GM12892 (cell line): Measurements from ENCODE around the gene VEPH1.

Experiments used
- DNase-seq: peaks from one replicate; pipeline ENCODE4 v3.0.0; 2011; ENCODE audit not compliant: insufficient read length
- FAIRE-seq: peaks from 2 replicates; lab custom pipeline; 2011; peaks lifted over from hg19 to GRCh38; lab: Jason Lieb, UNC
- POLR2A ChIP-seq: IDR thresholded peaks from 2 replicates; pipeline ENCODE4 v1.6.1; 2011; ENCODE audit warnings: low read depth, low read length, control low read depth
- POLR2AphosphoS5 ChIP-seq: IDR thresholded peaks from 2 replicates; pipeline ENCODE4 v1.6.1; 2011; ENCODE audit warnings: low read depth, low read length, control low read depth
- TAF1 ChIP-seq: IDR thresholded peaks from 2 replicates; pipeline ENCODE4 v1.6.1; 2011; ENCODE audit warnings: low read depth, mild to moderate bottlenecking, control low read depth, low read length, borderline replicate concordance

VEPH1 gene

GRCh38 chr3:157300981-157301663 is 202.1 kb downstream of the VEPH1 start:
- DNase-seq (no peak), FAIRE-seq (no peak)
- TF ChIP-seq POLR2A, result no peak
- no peak for TF ChIP-seq POLR2AphosphoS5
- no peak for TF ChIP-seq TAF1

GRCh38 chr3:157300094-157300493 is 203.1 kb downstream of the VEPH1 start:
- no peak for DNase-seq
- no peak for FAIRE-seq
- no peak for TF ChIP-seq TAF1
- no peak for TF ChIP-seq POLR2AphosphoS5
- TF ChIP-seq POLR2A, result no peak

- FAIRE-seq (no peak), DNase-seq (no peak)
- TF ChIP-seq POLR2A, result no peak
- no peak for TF ChIP-seq TAF1
- TF ChIP-seq POLR2AphosphoS5, result no peak
Observed at GRCh38 chr3:157297328-157297915, 205.8 kb downstream of the VEPH1 start.

- no peak for FAIRE-seq
- TF ChIP-seq POLR2A (no peak), TAF1 (no peak)
- DNase-seq, result no peak
Observed at GRCh38 chr3:157294953-157295352, 208.3 kb downstream of the VEPH1 start.

GRCh38 chr3:157294491-157294890 is 208.7 kb downstream of the VEPH1 start:
- FAIRE-seq (no peak), DNase-seq (no peak)

GRCh38 chr3:157290766-157291165 is 212.4 kb downstream of the VEPH1 start:
- no peak for TF ChIP-seq POLR2AphosphoS5
- FAIRE-seq (no peak), DNase-seq (no peak)

More at GRCh38 chr3:157294491-157294890, 208.7 kb downstream of the VEPH1 start:
- TF ChIP-seq TAF1, result no peak
- TF ChIP-seq POLR2A, result no peak
- TF ChIP-seq POLR2AphosphoS5, result no peak

GRCh38 chr3:157285966-157286365 is 217.2 kb downstream of the VEPH1 start:
- DNase-seq (no peak), FAIRE-seq (no peak)
- TF ChIP-seq POLR2A, result no peak
- no peak for TF ChIP-seq POLR2AphosphoS5
- no peak for TF ChIP-seq TAF1

- no peak for FAIRE-seq
- no peak for DNase-seq
- TF ChIP-seq POLR2A (no peak), TAF1 (no peak), POLR2AphosphoS5 (no peak)
Observed at GRCh38 chr3:157285141-157285540, 218.1 kb downstream of the VEPH1 start.

GRCh38 chr3:157284688-157285087 is 218.5 kb downstream of the VEPH1 start:
- DNase-seq (no peak), FAIRE-seq (no peak)
- TF ChIP-seq TAF1, result no peak

GRCh38 chr3:157282261-157283191 is 220.7 kb downstream of the VEPH1 start:
- TF ChIP-seq POLR2A (no peak), TAF1 (no peak), POLR2AphosphoS5 (no peak)
- no peak for DNase-seq
- FAIRE-seq, result no peak

GRCh38 chr3:157280786-157281185 is 222.4 kb downstream of the VEPH1 start:
- no peak for FAIRE-seq

GRCh38 chr3:157280354-157280753 is 222.9 kb downstream of the VEPH1 start:
- TF ChIP-seq POLR2AphosphoS5 (no peak), POLR2A (no peak), TAF1 (no peak)
- DNase-seq (no peak), FAIRE-seq (no peak)

More at GRCh38 chr3:157280786-157281185, 222.4 kb downstream of the VEPH1 start:
- TF ChIP-seq POLR2AphosphoS5 (no peak), TAF1 (no peak), POLR2A (no peak)
- no peak for DNase-seq
